ENCODE measurements around the gene ACTN2. TPM values are rescaled to one million over a fixed set of nuclear protein-coding genes. Genes with fewer than 3 reads are reported as not detected.

The ACTN2 gene
- total RNA-seq, 2 experiments from 2014 or later, result 0.28 TPM; not detected in 1

- no peak for DNase-seq
- no peaks in the 10 kb centered on the region for H3K4me1 ChIP-seq (ENCODE audit: insufficient read depth, low read length)
- Mint-ChIP-seq H3K27ac (no peak overlapping the region), H3K4me1 (ENCODE audit: low read depth) (peaks cover 17% of the 10 kb centered on the region), H3K4me3 (no peak overlapping the region), H3K36me3 (ENCODE audit: low read depth) (peaks cover 99% of the 10 kb centered on the region), H3K27me3 (no peaks in the 10 kb centered on the region), H3K9me3 (no peaks in the 10 kb centered on the region)
- TF ChIP-seq, protein P1, sequence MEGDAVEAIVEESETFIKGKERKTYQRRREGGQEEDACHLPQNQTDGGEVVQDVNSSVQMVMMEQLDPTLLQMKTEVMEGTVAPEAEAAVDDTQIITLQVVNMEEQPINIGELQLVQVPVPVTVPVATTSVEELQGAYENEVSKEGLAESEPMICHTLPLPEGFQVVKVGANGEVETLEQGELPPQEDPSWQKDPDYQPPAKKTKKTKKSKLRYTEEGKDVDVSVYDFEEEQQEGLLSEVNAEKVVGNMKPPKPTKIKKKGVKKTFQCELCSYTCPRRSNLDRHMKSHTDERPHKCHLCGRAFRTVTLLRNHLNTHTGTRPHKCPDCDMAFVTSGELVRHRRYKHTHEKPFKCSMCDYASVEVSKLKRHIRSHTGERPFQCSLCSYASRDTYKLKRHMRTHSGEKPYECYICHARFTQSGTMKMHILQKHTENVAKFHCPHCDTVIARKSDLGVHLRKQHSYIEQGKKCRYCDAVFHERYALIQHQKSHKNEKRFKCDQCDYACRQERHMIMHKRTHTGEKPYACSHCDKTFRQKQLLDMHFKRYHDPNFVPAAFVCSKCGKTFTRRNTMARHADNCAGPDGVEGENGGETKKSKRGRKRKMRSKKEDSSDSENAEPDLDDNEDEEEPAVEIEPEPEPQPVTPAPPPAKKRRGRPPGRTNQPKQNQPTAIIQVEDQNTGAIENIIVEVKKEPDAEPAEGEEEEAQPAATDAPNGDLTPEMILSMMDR (IDR thresholded peaks at IDR 0.05), result no peak
- H3K27me3 ChIP-seq (ENCODE audit: control insufficient read depth in 1 of 2, insufficient read depth in 2 of 2, low read length in 2 of 2), result no peaks in the 10 kb centered on the region
- POLR2A ChIA-PET, result interaction anchor here (1.6 to 2.5 kb wide), 2 partner anchors 11 to 13 kb away, joined by 5 to 10 read pairs; partner anchors contain the start of gene MTR
- H3K27ac ChIP-seq (ENCODE audit: low read depth in 1 of 2, low read length in 2 of 2), result no peak overlapping the region
- CTCF ChIA-PET, result no interaction called here
- H3K36me3 ChIP-seq (ENCODE audit: insufficient read depth, low read length), result peaks cover 91% of the 10 kb centered on the region
- no peaks in the 10 kb centered on the region for H3K9me3 ChIP-seq (ENCODE audit: control insufficient read depth in 1 of 2, insufficient read depth in 1 of 2, low read length in 2 of 2)
- intact Hi-C loops (cut with DNase I, micrococcal nuclease), result no loop called here
- no peak overlapping the region for H3K4me3 ChIP-seq (ENCODE audit: low read length)
- ATAC-seq (ENCODE audit: poor library complexity), result no peak
These were observed 121.7 kb downstream of the ACTN2 start for GRCh38 chr1:236808005-236808404.

DNA sequence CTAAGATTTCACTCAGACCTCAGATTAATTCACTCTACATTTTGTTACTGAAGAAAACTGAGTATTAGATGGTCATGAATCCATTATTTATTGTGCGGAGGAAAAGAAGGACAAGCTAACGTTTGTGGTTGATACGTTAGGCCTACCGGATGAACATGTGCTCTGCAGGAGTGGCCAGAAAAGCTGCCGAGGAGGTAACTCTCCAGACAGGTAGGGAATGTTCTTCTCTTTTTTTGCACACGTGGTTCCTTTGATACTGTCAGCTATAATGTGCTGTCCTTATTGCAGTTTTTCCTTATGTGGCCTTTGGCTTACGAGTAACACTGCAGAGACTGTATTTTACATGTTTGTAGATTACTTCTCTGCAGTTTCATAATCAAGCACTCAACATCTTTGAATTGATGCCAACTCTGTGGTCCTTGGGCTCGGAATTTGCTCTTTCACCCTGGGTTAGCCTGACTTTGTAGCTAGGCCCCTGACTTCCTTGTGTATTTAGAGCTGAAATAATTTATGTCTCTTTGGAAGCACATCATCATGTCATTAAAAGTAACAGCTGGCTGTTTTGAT is 122.3 kb downstream of the ACTN2 start:
- ATAC-seq (ENCODE audit: poor library complexity) (no peak), DNase-seq (no peak)
- no peaks in the 10 kb centered on the region for H3K27me3 Mint-ChIP-seq
- POLR2A ChIA-PET, result interaction anchor here (1.6 to 2.5 kb wide), 2 partner anchors 12 to 14 kb away, joined by 5 to 10 read pairs; partner anchors contain the start of gene MTR
- H3K9me3 ChIP-seq (ENCODE audit: control insufficient read depth in 1 of 2, insufficient read depth in 1 of 2, low read length in 2 of 2), result no peaks in the 10 kb centered on the region
- no peaks in the 10 kb centered on the region for H3K9me3 Mint-ChIP-seq
- no peak overlapping the region for H3K27ac Mint-ChIP-seq
- no peak overlapping the region for H3K4me3 ChIP-seq (ENCODE audit: low read length)
- no peaks in the 10 kb centered on the region for H3K27me3 ChIP-seq (ENCODE audit: control insufficient read depth in 1 of 2, insufficient read depth in 2 of 2, low read length in 2 of 2)
- intact Hi-C loops (cut with DNase I, micrococcal nuclease), result no loop called here
- H3K4me1 ChIP-seq (ENCODE audit: insufficient read depth, low read length), result no peaks in the 10 kb centered on the region
- H3K4me1 Mint-ChIP-seq (ENCODE audit: low read depth), result peaks cover 11% of the 10 kb centered on the region
- TF ChIP-seq, protein P1 (IDR thresholded peaks at IDR 0.05), result no peak
- no peak overlapping the region for H3K4me3 Mint-ChIP-seq
- peaks cover 92% of the 10 kb centered on the region for H3K36me3 ChIP-seq (ENCODE audit: insufficient read depth, low read length)
- peaks cover 99% of the 10 kb centered on the region for H3K36me3 Mint-ChIP-seq (ENCODE audit: low read depth)
- no peak overlapping the region for H3K27ac ChIP-seq (ENCODE audit: low read depth in 1 of 2, low read length in 2 of 2)
- CTCF ChIA-PET, result no interaction called here

DNA sequence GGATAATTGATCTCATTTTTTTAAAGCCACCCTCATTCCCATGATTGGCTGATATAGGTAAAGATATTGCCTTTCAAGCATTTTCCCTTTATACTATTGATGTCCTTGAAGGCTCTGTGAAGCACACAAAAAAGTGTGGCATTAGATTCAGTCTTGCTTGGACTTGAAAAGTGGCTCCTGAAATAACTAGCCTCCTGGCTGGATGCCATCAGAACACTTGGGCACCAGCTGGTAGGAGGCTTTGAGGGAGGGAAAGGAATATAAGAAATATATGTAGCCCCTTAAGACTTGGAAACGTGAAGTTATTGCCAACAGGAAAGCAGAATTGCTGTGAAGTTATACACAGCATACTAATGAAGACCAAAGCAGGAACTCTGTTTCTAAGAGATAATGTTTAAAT is 122.8 kb downstream of the ACTN2 start:
- Mint-ChIP-seq H3K4me1 (ENCODE audit: low read depth) (peaks cover 7% of the 10 kb centered on the region), H3K27ac (no peak overlapping the region), H3K36me3 (ENCODE audit: low read depth) (peaks cover 99% of the 10 kb centered on the region), H3K9me3 (no peaks in the 10 kb centered on the region), H3K4me3 (no peak overlapping the region), H3K27me3 (no peaks in the 10 kb centered on the region)
- CTCF ChIA-PET, result no interaction called here
- ATAC-seq (ENCODE audit: poor library complexity) (no peak), DNase-seq (no peak)
- TF ChIP-seq, protein P1 (IDR thresholded peaks at IDR 0.05), result no peak
- H3K4me1 ChIP-seq (ENCODE audit: insufficient read depth, low read length), result no peaks in the 10 kb centered on the region
- H3K9me3 ChIP-seq (ENCODE audit: control insufficient read depth in 1 of 2, insufficient read depth in 1 of 2, low read length in 2 of 2), result no peaks in the 10 kb centered on the region
- no peak overlapping the region for H3K4me3 ChIP-seq (ENCODE audit: low read length)
- intact Hi-C loops (cut with DNase I, micrococcal nuclease), result no loop called here
- H3K36me3 ChIP-seq (ENCODE audit: insufficient read depth, low read length), result peaks cover 92% of the 10 kb centered on the region
- POLR2A ChIA-PET, result interaction anchor here (1.6 to 2.5 kb wide), 2 partner anchors 13 to 14 kb away, joined by 5 to 10 read pairs; partner anchors contain the start of gene MTR
- no peak overlapping the region for H3K27ac ChIP-seq (ENCODE audit: low read depth in 1 of 2, low read length in 2 of 2)
- no peaks in the 10 kb centered on the region for H3K27me3 ChIP-seq (ENCODE audit: control insufficient read depth in 1 of 2, insufficient read depth in 2 of 2, low read length in 2 of 2)

All from CD4-positive, alpha-beta T cell (primary cell).